Activated naive CD4-positive, alpha-beta T cell treated with anti-CD3 and anti-CD28 coated beads, Interleukin-2, amount 50 U/mL, for 72 hours (primary cell): ENCODE results near the gene SLC22A3. TPM values are rescaled to one million over a fixed set of nuclear protein-coding genes. Genes with fewer than 3 reads are reported as not detected.
"Not testable (repeated sequence)": the region's sequence is repeated elsewhere in the genome, so short reads cannot be mapped to it uniquely, and the experiment has no call there.

Experiments
- ATAC-seq, 2 donors: fragments of 150-1000 bp; cut with Tn5 transposase; 2 replicates each; pipeline ENCODE4 v1.10.0; 2021; ENCODE audit warnings: mild to moderate bottlenecking in 2 of 2, moderate library complexity in 2 of 2
- DNase-seq, 2 donors: peaks; one replicate each; pipeline ENCODE4 v3.0.0; 2021 to 2022; ENCODE audit warnings: low spot score in 2 of 2
- H3K27ac Mint-ChIP-seq, 2 donors: one replicate each; pipeline ENCODE4 v1.8.0; 2022; ENCODE audit warnings: mild to moderate bottlenecking in 2 of 2, mixed read lengths in 2 of 2
- H3K36me3 Mint-ChIP-seq, 2 donors: one replicate each; pipeline ENCODE4 v1.8.0; 2022; ENCODE audit warnings: mixed read lengths in 2 of 2
- H3K9me3 Mint-ChIP-seq, 2 donors: one replicate each; pipeline ENCODE4 v1.8.0; 2022; ENCODE audit warnings: mixed read lengths in 2 of 2
- total RNA-seq, 2 donors: library from RNA; stranded (reverse); gene quantifications; one replicate each; pipeline ENCODE4 v1.2.3, GENCODE V29; 2022

Gene SLC22A3
- total RNA-seq, 2 donors from 2014 or later = not detected

- H3K9me3 Mint-ChIP-seq = no peaks in the 10 kb centered on the region
- no peak for DNase-seq
- no peak for ATAC-seq
- H3K27ac Mint-ChIP-seq = no peak overlapping the region
- H3K36me3 Mint-ChIP-seq = no peaks in the 10 kb centered on the region
These were observed 10.3 kb downstream of the SLC22A3 start for GRCh38 chr6:160358225-160359119.

- Mint-ChIP-seq H3K9me3 (no peaks in the 10 kb centered on the region), H3K27ac (no peak overlapping the region), H3K36me3 (no peaks in the 10 kb centered on the region)
- ATAC-seq (no peak), DNase-seq (no peak)
These were observed 12.8 kb downstream of the SLC22A3 start for GRCh38 chr6:160360955-160361354.

GRCh38 chr6:160362556-160362955 lies 14.4 kb downstream of the SLC22A3 start:
- ATAC-seq (no peak), DNase-seq (no peak)
- no peak overlapping the region for H3K27ac Mint-ChIP-seq
- no peaks in the 10 kb centered on the region for H3K36me3 Mint-ChIP-seq
- no peaks in the 10 kb centered on the region for H3K9me3 Mint-ChIP-seq

GRCh38 chr6:160363016-160363996 lies 15.1 kb downstream of the SLC22A3 start:
- Mint-ChIP-seq H3K36me3 (no peaks in the 10 kb centered on the region), H3K9me3 (no peaks in the 10 kb centered on the region), H3K27ac (no peak overlapping the region)
- no peak for ATAC-seq
- DNase-seq = no peak

GRCh38 chr6:160365117-160365516 lies 16.9 kb downstream of the SLC22A3 start:
- DNase-seq (no peak), ATAC-seq (no peak)
- Mint-ChIP-seq H3K27ac (no peak overlapping the region), H3K36me3 (no peaks in the 10 kb centered on the region), H3K9me3 (no peaks in the 10 kb centered on the region)

- no peak for ATAC-seq
- DNase-seq = no peak
- peaks cover 0 to 4% of the 10 kb centered on the region in 2 donors for H3K9me3 Mint-ChIP-seq
- H3K27ac Mint-ChIP-seq = no peak overlapping the region
- peaks cover 0 to 8% of the 10 kb centered on the region in 2 donors for H3K36me3 Mint-ChIP-seq
These were observed 19.8 kb downstream of the SLC22A3 start for GRCh38 chr6:160367798-160368547.

- H3K27ac Mint-ChIP-seq = no peak overlapping the region
- ATAC-seq (no peak), DNase-seq (no peak)
- H3K36me3 Mint-ChIP-seq = peaks cover 0 to 8% of the 10 kb centered on the region in 2 donors
- H3K9me3 Mint-ChIP-seq = peaks cover 0 to 4% of the 10 kb centered on the region in 2 donors
These were observed 20.5 kb downstream of the SLC22A3 start for GRCh38 chr6:160368670-160369069.

GRCh38 chr6:160373601-160374000 lies 25.4 kb downstream of the SLC22A3 start:
- DNase-seq, H3K36me3 Mint-ChIP-seq, H3K9me3 Mint-ChIP-seq, H3K27ac Mint-ChIP-seq, ATAC-seq: not testable (repeated sequence)

- DNase-seq (no peak), ATAC-seq (no peak)
- H3K36me3 Mint-ChIP-seq = peaks cover 0 to 8% of the 10 kb centered on the region in 2 donors
- H3K27ac Mint-ChIP-seq = no peak overlapping the region
- H3K9me3 Mint-ChIP-seq = peaks cover 0 to 4% of the 10 kb centered on the region in 2 donors
These were observed 26.8 kb downstream of the SLC22A3 start for GRCh38 chr6:160374836-160375560.

- DNase-seq (no peak), ATAC-seq (no peak)
- H3K9me3 Mint-ChIP-seq = peaks cover 0 to 4% of the 10 kb centered on the region in 2 donors
- peaks cover 0 to 8% of the 10 kb centered on the region in 2 donors for H3K36me3 Mint-ChIP-seq
- no peak overlapping the region for H3K27ac Mint-ChIP-seq
These were observed 27.4 kb downstream of the SLC22A3 start for GRCh38 chr6:160375561-160375949.

GRCh38 chr6:160376445-160376844 lies 28.3 kb downstream of the SLC22A3 start:
- ATAC-seq = no peak
- peaks cover 0 to 8% of the 10 kb centered on the region in 2 donors for H3K36me3 Mint-ChIP-seq
- H3K9me3 Mint-ChIP-seq = no peaks in the 10 kb centered on the region
- DNase-seq = no peak
- H3K27ac Mint-ChIP-seq = no peak overlapping the region

- peaks cover 0 to 5% of the 10 kb centered on the region in 2 donors for H3K36me3 Mint-ChIP-seq
- ATAC-seq (no peak), DNase-seq (no peak)
- H3K27ac Mint-ChIP-seq = no peak overlapping the region
- no peaks in the 10 kb centered on the region for H3K9me3 Mint-ChIP-seq
These were observed 30.0 kb downstream of the SLC22A3 start for GRCh38 chr6:160378218-160378617.

- ATAC-seq (no peak), DNase-seq (no peak)
- Mint-ChIP-seq H3K36me3 (peaks cover 0 to 5% of the 10 kb centered on the region in 2 donors), H3K27ac (no peak overlapping the region), H3K9me3 (no peaks in the 10 kb centered on the region)
These were observed 30.7 kb downstream of the SLC22A3 start for GRCh38 chr6:160378882-160379281.

GRCh38 chr6:160379466-160379865 lies 31.3 kb downstream of the SLC22A3 start:
- Mint-ChIP-seq H3K9me3 (no peaks in the 10 kb centered on the region), H3K27ac (no peak overlapping the region), H3K36me3 (peaks cover 0 to 5% of the 10 kb centered on the region in 2 donors)
- ATAC-seq (no peak), DNase-seq (no peak)

GRCh38 chr6:160382946-160383345 lies 34.8 kb downstream of the SLC22A3 start:
- ATAC-seq (no peak), DNase-seq (no peak)
- H3K9me3 Mint-ChIP-seq = no peaks in the 10 kb centered on the region
- H3K36me3 Mint-ChIP-seq = peaks cover 0 to 10% of the 10 kb centered on the region in 2 donors
- H3K27ac Mint-ChIP-seq = no peak overlapping the region
